HG03571 (cell line): Measurements from ENCODE around the gene S100A1.

Experiments
- ATAC-seq: cut with Tn5 transposase; IDR thresholded peaks from one replicate; pipeline ENCODE4 v1.9.1; 2021; ENCODE audit not compliant: unreplicated experiment

Gene S100A1

DNA sequence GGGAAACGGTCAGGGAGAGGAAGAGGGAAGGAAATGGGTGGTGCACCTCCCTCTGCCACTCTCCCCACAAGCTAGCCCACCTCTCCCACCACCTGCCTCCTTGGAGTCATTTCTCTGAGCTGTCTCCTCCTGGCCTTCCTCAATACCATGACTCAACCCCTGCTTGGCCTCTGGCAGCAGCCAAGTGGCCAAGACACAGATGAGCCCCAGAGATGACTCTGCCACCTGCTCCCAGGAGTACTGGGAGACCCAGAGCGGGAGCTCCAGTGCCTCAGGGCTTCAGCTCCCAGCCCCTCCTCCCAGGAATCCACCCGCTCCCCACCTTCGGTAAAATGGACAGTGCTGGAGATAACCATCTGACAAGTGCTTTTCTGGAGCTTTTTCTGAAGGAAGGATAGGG is 17.9 kb upstream of the S100A1 start:
- no peak for ATAC-seq

- no peak for ATAC-seq
Observed at GRCh38 chr1:153610811-153611301, 17.4 kb upstream of the S100A1 start.

GRCh38 chr1:153611356-153611755 is 16.9 kb upstream of the S100A1 start:
- ATAC-seq, result no peak

GRCh38 chr1:153612111-153612754 is 16.0 kb upstream of the S100A1 start:
- ATAC-seq, result no peak

GRCh38 chr1:153612755-153613331 is 15.4 kb upstream of the S100A1 start, which contains the start of gene S100A16:
S100A16 (minus strand) TSS chr1:153613137; CDS start chr1:153608151, 4,986 bp downstream.
- ATAC-seq, result no peak

- ATAC-seq, result no peak
Observed at GRCh38 chr1:153613406-153613805, 14.8 kb upstream of the S100A1 start.

GRCh38 chr1:153614189-153614900 is 13.9 kb upstream of the S100A1 start:
- no peak for ATAC-seq

GRCh38 chr1:153614906-153615305 is 13.3 kb upstream of the S100A1 start:
- no peak for ATAC-seq

- no peak for ATAC-seq
Observed at GRCh38 chr1:153615406-153615805, 12.8 kb upstream of the S100A1 start.

DNA sequence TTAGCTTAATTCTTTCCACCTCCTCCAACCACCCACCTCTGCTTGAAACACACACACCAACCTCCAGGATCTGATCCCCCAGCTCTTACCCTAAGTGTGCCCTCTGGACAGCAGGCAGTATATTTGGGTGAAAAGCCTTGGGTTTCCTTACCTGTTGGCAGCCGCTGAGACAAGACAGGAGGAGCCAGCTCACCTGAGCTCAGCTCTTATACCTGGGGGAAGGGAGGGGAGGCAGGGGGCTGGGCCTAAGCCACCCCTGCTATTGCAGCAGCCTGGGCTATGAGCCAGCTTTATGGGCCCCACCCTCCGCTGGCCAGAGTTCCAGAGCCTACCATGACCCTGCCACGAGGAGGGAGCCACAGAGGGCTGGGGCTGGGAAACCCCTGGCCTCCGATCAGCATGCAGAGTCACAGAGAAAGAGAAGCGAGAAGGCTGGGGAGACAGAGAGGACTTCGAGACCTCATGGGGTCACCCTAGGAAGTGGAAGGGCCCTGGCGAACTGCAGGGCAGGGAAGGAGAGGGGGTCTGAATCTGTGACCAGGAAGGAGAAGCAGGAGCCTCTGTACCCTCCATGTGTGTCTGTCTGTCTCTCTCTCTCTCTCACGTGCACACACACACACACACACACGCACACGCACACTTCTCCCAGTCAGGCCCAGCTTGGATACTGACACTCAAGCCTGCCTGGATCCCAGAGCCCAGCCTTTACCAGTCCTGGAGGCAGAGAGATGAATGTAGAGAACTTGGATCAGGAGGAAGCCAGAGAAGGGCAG is 11.9 kb upstream of the S100A1 start, which contains the start of gene S100A14:
TSS of gene S100A14 (minus strand) at position 182 of the 773 bp plus-strand sequence. CDS start 467 bp downstream, outside the sequence.
- no peak for ATAC-seq

GRCh38 chr1:153616917-153617311 is 11.3 kb upstream of the S100A1 start:
- ATAC-seq, result no peak

DNA sequence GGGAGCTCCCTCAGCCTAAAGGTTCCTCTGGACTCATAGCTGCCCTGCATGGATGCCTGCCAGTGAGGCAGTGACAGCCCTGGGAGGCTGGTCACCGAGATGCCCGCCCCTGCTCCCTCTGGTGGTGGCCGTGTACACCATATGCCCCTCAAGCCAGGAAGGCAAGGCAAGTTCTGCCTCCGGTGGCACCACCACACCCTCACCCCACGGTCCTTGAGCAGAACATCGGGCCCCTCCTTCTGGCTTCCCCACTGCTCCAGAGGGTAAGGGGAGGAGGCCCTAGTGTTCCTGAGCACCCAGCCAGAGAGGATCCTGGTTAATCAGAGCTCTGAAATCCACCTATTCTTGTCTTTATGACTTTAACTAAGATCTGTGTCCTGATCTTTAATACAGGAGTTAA is 10.6 kb upstream of the S100A1 start:
- no peak for ATAC-seq

GRCh38 chr1:153619171-153619570 is 9.1 kb upstream of the S100A1 start:
- no peak for ATAC-seq

GRCh38 chr1:153623101-153623500 is 5.1 kb upstream of the S100A1 start:
- ATAC-seq, result no peak

- no peak for ATAC-seq
Observed at GRCh38 chr1:153624965-153625611, 3.1 kb upstream of the S100A1 start.

- ATAC-seq, result no peak
Observed at GRCh38 chr1:153626477-153626903, 1.7 kb upstream of the S100A1 start.

DNA sequence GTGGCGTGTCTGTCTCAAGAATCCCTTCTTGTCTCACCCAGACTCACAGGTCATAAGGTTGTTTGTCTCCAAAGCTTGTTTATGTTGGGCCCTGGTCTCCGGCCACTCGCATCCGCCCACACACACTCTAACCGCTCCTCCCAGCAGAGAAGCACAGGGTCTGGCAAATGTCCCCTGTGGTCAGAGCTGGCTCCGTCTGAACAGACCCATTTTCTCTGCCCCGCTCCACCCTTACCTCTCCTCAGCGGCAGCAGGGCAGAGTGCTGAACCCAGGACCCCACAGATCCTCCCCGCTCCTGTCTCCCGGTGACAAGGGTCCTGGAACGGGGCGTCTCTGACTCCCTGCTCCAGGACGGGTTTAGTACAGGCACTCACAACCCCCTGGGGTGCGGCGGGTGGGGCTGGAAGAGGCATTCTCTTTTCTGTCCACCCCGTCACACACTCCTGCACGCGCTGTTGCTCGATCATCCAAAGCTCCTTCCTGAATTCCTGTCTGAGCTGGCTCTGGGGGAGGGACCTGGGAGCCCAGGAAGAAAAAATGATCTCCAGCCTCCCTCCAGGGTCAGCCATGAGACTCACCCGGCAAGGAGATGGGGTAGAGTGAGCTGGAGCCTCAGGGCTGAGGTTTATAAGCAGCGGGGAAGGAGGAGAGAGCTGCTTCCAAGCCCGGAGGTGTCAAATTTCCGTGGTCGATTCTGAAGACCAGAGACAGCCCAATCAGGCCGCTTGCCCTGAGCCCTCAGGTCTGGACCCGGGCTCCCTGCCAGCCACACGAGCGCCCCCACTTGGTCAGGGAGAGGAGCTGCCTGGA is 1.1 kb upstream of the S100A1 start, which contains the start of gene S100A13:
TSS of gene S100A13 (minus strand) at position 602 of the 811 bp plus-strand sequence. CDS start 1,033 bp downstream, outside the sequence.
- ATAC-seq, result no peak

GRCh38 chr1:153628638-153629342 is 556 bp downstream of the S100A1 start:
- ATAC-seq, result no peak

DNA sequence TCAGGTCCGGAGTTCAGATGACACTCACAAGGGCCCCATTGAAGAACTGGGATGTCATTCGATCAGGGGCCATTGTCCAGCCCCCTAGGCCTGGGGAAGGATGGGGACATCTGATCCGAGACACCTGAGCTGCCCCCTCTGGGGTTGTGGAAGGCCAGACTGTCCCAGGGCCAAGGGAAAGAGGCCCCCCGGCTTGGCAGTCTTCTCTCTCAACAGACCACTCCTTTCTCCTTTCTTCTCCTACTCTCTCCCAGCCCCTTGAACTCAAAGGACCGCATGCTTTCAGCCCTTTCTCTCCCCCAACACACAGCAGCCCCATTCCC is 1.1 kb downstream of the S100A1 start:
- no peak for ATAC-seq
